ENCODE results near the gene SSBP3.

DNA sequence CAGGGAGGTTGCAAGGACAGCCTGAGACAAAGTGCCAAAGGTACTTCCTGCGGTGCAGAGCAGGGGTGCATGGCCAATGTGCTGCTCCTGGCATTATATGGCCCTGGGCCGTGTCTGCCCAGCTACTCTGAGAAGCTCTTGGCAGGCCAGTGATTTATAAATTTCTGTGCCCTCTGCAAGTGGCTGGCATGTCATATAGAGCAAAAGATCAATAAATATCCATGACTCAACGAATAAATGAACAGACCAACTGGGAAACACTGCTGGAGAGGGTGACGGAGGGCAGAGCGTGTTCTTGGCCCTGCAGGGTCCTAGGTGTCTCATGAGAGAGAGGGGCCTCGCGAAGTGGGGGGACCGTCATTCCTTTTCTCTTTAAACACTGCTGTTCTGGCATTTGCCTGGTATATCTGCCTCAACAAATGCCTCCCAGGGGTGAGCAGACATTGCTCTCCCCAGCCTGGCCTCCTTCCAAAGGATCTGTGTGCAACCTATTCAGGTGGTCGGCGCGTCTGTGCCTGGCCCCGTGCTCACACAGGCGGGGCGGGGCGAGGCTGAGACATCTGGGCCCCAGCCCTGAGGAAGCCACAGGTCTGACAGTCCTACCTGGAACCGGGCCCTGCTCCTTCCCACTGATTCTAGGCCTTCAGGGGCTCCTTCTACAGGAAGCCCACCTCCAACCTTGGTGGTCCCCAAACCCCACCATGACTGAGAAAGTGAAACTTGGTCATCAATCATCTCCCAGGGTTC is 123.9 kb downstream of the SSBP3 start:
- TF ChIP-seq POLR2AphosphoS5 (IDR thresholded peaks at IDR 0.05) (no peak), POLR2A (IDR thresholded peaks at IDR 0.05; ENCODE audit: low read depth) (no peak), EP300 (IDR thresholded peaks at IDR 0.05) (no peak)
- TF ChIP-seq, protein P1, sequence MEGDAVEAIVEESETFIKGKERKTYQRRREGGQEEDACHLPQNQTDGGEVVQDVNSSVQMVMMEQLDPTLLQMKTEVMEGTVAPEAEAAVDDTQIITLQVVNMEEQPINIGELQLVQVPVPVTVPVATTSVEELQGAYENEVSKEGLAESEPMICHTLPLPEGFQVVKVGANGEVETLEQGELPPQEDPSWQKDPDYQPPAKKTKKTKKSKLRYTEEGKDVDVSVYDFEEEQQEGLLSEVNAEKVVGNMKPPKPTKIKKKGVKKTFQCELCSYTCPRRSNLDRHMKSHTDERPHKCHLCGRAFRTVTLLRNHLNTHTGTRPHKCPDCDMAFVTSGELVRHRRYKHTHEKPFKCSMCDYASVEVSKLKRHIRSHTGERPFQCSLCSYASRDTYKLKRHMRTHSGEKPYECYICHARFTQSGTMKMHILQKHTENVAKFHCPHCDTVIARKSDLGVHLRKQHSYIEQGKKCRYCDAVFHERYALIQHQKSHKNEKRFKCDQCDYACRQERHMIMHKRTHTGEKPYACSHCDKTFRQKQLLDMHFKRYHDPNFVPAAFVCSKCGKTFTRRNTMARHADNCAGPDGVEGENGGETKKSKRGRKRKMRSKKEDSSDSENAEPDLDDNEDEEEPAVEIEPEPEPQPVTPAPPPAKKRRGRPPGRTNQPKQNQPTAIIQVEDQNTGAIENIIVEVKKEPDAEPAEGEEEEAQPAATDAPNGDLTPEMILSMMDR (IDR thresholded peaks at IDR 0.05), result no peak
